ENCODE data around the gene SPTBN1. TPM values are rescaled to one million over a fixed set of nuclear protein-coding genes. Genes with fewer than 3 reads are reported as not detected.
A peak's percentile ranks its signal among the peaks of the same experiment; 100 is the strongest.

The SPTBN1 gene
- total RNA-seq, 2 experiments from 2014 or later, result 87.0 to 88.3 TPM

DNA sequence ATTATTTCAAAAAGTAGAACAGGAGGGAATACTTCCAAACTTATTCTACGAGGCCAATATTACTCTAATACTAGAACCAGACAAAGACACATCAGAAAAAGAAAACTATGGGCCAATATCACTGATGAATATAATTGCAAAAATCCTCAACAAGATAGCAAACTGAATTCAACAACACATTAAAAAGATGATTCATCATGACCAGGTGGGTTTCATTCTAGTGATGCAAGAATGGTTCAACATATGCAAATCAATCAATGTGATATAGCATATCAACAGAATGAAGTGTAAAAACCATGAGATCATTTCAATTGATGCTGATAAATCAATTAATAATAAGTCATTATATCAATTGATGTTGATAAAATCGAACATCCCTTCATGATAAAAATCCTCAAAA, 244.9 kb downstream of the SPTBN1 start:
- Mint-ChIP-seq H3K36me3 (no peaks in the 10 kb centered on the region), H3K4me1 (peaks cover 5% of the 10 kb centered on the region), H3K4me3 (no peak overlapping the region), H3K9me3 (peaks cover 1% of the 10 kb centered on the region), H3K27ac (peak overlapping the region; percentile 30), H3K27me3 (peaks cover 3% of the 10 kb centered on the region)
- no peak for DNase-seq

DNA sequence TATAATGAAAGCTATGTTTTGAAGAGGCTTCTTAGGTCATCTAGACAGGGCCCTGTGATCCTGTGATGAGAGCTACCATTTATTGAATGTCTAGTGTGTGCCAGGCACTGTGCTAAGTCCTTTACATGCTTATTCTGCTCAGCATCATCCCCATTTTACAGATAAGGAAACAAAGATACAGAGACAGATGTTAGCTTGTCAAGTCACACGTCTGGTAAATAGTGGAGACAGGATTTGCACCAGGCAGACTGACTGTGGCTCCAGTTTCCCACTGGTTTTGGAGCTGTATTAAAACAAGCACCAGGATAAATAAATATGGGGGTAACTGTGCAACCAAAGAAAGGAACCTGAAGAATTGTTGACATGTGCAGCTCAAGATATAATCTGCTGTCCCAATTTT, 248.1 kb downstream of the SPTBN1 start:
- Mint-ChIP-seq H3K27ac (no peak overlapping the region), H3K27me3 (peaks cover 12% of the 10 kb centered on the region), H3K36me3 (no peaks in the 10 kb centered on the region), H3K9me3 (no peaks in the 10 kb centered on the region), H3K4me1 (peaks cover 12% of the 10 kb centered on the region), H3K4me3 (no peak overlapping the region)
- no peak for DNase-seq

DNA sequence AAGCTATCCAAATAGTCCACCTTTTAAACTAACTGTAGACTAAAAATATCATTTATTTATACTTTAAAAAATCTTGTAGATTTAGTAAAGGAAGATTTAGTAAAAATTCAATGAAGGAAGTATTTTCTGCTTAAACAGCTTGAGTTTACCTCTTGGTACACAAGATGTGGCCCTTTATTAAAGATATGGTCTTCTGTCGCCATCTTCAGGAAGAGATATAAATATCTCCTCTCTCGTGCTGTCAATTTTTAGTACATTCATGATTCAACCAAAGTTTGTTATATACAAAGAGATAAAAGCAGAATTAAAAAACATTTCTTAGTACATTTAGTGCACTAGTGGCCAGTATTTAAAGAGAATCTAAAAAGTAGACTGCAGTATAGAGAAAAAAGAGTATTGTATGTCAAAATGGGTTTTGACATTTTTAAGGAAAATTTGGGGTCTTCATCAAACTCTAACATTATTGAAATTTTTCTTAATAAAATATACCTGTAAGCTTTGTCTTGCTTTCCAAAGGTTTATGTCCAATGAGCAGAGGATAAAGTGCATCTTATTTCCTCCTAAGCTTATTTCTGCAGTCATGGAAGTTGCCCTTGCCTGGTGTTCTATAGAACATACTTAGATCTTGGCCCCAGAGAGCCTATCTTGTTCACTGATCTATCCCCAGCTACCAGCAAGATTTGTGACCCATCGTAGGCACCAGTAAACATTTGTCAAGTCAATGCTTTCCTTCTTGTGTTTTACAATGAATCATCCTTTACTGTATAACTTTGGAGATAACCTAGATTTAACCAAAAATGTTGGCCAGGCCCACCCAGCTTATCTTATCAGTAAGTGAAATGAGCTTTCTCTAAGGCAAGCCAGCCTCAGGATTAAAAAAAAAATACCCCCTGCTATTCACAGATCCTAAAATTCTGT, 248.8 kb downstream of the SPTBN1 start:
- H3K27ac Mint-ChIP-seq, result no peak overlapping the region
- H3K27me3 Mint-ChIP-seq, result peaks cover 20% of the 10 kb centered on the region
- no peak overlapping the region for H3K4me3 Mint-ChIP-seq
- no peaks in the 10 kb centered on the region for H3K36me3 Mint-ChIP-seq
- peaks cover 12% of the 10 kb centered on the region for H3K4me1 Mint-ChIP-seq
- no peaks in the 10 kb centered on the region for H3K9me3 Mint-ChIP-seq
- no peak for DNase-seq

DNA sequence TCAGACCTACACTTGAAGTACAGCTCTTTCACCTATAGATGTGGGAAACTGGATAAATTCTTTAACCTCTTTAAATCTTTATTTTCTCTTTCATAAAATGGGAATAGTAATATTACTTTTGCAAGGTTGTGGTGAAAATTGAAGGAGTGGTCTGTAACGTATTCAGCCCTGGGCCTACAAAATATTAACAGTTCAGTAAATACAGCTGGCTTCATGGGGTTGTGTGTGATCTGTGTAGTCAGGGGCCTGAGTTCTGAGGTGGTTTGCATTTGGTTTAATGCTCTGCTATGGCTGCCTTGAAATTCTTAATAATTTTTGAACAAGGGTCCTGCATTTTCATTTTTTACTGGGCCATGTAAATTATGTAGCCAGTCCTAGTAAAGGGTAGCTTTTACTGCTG, 250.5 kb downstream of the SPTBN1 start:
- Mint-ChIP-seq H3K27ac (no peak overlapping the region), H3K27me3 (peaks cover 32% of the 10 kb centered on the region), H3K4me1 (peaks cover 9% of the 10 kb centered on the region), H3K4me3 (no peak overlapping the region), H3K9me3 (no peaks in the 10 kb centered on the region), H3K36me3 (no peaks in the 10 kb centered on the region)
- no peak for DNase-seq

DNA sequence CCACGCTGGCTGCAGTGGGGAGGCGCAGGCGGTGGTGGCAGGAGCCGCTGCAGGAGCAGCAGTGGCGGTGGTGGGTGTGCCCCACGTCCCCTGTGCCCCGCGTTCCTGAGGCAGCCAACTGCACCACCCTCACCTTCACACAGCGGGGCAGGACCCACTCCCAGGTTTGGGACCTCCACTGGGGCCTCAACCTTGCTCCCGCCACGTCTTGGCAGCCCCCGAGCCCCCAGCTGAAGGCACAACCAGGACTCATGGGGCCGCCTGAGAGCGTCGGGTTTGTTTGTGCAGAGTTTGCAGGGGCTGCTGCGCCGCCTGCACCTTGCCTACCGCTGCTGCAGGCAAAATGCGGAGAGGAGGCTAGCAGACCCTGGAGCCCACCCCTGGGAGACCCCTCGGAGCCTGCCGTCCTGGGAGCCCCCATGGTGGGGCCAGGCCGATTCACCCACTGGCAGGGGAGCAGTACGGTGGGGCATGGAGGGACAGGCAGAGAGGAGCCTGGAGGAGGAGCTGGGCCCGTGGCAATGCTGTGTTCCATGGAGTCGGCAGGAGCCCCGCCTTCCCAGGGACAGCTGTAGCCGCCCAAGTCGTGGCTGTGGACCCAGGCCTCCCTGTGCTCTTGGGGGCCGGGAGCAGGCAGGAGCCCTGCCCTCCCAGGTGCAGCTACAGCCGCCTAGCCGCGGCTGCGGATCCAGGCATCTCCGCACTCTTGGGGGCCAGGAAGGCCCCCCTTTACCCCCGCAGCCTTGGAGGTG, 252.6 kb downstream of the SPTBN1 start:
- peaks cover 9% of the 10 kb centered on the region for H3K4me1 Mint-ChIP-seq
- peak; percentile 20 for DNase-seq
- H3K36me3 Mint-ChIP-seq, result no peaks in the 10 kb centered on the region
- H3K27me3 Mint-ChIP-seq, result peaks cover 48% of the 10 kb centered on the region
- no peak overlapping the region for H3K27ac Mint-ChIP-seq
- H3K9me3 Mint-ChIP-seq, result no peaks in the 10 kb centered on the region
- H3K4me3 Mint-ChIP-seq, result peak overlapping the region; percentile 63

DNA sequence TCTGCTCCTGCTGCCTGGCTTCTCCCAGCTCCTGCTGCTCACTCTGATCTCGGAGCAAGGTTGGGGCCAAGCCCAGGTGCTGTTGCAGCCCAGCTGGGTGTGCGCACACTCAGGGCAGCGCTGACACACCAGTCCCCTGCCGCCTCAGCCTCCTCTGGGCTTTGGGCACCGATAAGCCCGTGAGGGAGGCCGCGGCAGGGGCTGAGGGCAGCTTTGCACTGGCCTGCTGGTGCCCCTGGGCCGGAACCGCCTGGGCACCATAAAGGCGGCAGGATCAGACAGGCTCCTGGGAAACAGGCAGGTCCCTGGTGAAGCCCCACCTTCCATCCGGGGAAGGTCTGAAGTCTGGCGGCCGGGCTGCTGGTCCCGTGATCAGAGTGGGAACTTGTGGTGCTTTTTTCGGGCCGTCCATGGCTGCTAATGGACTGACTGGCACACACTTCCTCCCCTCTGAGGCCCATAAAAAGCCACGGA, 253.2 kb downstream of the SPTBN1 start:
- no peaks in the 10 kb centered on the region for H3K36me3 Mint-ChIP-seq
- DNase-seq, result peak; percentile 23
- H3K9me3 Mint-ChIP-seq, result no peaks in the 10 kb centered on the region
- H3K4me1 Mint-ChIP-seq, result peaks cover 9% of the 10 kb centered on the region
- peak overlapping the region; percentile 63 for H3K4me3 Mint-ChIP-seq
- H3K27ac Mint-ChIP-seq, result no peak overlapping the region
- peaks cover 48% of the 10 kb centered on the region for H3K27me3 Mint-ChIP-seq

DNA sequence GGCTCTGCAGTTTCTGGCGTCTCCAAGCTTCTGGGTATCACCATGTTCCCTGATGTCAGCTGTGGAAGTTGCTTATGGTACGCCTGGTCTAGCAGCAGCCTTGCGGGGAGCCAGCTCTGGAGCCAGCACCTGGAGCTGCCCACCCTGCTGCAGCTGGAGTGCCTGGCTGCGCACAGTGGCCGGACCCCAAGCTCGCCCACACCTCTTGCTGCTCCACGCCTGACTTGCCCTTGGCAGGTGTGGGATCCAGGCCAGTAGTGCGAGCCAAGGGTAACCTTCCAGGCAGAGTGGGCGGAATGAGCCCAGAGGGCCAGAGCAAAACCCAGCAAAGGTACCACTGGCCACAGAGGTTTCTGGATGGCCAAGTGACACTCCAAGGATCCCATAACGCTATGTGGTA, 254.1 kb downstream of the SPTBN1 start:
- no peak for DNase-seq
- peaks cover 49% of the 10 kb centered on the region for H3K27me3 Mint-ChIP-seq
- H3K4me1 Mint-ChIP-seq, result peaks cover 9% of the 10 kb centered on the region
- H3K4me3 Mint-ChIP-seq, result peak overlapping the region; percentile 49
- H3K27ac Mint-ChIP-seq, result no peak overlapping the region
- no peaks in the 10 kb centered on the region for H3K9me3 Mint-ChIP-seq
- no peaks in the 10 kb centered on the region for H3K36me3 Mint-ChIP-seq

DNA sequence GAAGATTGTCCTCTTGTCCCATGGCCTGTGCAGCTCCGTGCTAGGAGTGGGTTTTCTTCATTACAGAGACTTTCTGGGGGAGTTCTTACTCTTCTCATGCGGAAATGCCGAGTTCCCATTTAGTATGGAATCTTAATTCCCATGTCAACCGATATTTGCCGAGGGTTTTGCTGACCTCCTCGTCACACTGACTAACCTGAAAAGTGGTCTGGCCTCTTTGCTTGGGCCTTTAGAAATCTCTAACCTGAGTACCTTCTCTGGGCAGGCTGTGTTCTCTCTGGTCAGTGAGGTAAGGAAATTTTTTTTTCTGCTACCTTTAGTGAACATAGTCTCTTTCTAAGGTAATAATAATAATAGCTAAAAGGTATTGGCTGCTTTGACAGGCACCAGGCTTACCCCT, 256.4 kb downstream of the SPTBN1 start:
- no peak for DNase-seq
- Mint-ChIP-seq H3K27ac (no peak overlapping the region), H3K27me3 (peaks cover 51% of the 10 kb centered on the region), H3K4me3 (no peak overlapping the region), H3K36me3 (no peaks in the 10 kb centered on the region), H3K9me3 (no peaks in the 10 kb centered on the region), H3K4me1 (peaks cover 8% of the 10 kb centered on the region)

DNA sequence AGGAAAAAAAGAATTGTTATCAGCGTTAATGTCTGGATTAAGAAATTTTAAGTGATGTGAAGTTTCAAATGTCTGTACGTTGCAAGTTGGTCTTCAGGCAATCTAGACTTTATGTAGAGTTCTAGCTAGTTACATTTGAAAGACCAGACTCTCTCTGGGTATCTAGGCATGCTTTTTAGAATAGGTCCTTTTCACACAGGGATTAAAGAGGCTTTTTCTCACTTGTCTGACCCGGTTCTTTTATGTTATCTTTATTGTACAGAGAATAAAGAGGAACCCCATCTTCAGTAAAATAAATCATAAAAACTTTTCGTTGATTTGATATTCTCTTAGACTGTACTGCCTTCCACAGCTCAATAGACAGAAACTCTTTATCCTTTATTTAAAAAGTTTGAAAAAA, 258.9 kb downstream of the SPTBN1 start:
- Mint-ChIP-seq H3K27me3 (peaks cover 55% of the 10 kb centered on the region), H3K9me3 (no peaks in the 10 kb centered on the region), H3K4me3 (no peak overlapping the region), H3K36me3 (no peaks in the 10 kb centered on the region), H3K4me1 (peaks cover 2% of the 10 kb centered on the region), H3K27ac (no peak overlapping the region)
- DNase-seq, result no peak

DNA sequence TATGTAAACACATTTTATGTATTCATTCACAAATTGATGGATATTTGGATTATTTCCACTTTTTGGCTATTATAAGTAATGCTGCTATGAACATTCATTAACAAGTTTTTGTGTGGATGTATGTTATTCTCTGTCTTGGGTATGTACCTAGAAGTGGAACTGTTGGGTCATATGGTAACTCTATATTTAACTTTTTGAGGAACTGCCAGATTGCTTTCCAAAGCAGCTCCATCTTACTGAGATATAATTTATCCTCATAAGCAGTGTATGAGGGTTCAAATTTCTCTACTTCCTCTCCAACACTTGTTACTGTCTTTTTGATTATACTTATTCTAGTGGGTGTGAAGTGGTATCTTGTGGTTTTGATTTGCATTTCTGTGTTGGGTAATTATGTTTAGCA, 260.2 kb downstream of the SPTBN1 start:
- Mint-ChIP-seq H3K4me3 (no peak overlapping the region), H3K36me3 (no peaks in the 10 kb centered on the region), H3K27ac (no peak overlapping the region), H3K27me3 (peaks cover 46% of the 10 kb centered on the region), H3K4me1 (no peaks in the 10 kb centered on the region), H3K9me3 (no peaks in the 10 kb centered on the region)
- no peak for DNase-seq

DNA sequence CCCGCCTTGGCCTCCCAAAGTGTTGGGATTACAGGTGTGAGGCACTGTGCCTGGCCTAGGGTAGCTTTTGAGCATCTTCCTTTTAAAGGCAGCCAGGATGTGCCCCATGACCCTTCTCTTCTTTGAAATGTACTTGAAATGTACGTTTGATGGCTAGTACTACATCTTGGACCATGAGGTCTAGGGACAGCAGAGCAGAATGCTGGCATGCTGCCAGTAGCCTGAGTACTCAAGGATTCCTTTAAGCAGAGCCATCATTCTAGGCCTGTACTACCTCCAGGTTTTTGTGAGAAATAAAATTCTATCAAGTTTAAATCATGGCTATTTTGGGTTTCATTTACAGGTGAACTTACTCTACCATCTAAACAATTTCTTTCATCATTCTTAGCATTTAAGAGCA, 264.4 kb downstream of the SPTBN1 start:
- H3K4me3 Mint-ChIP-seq, result no peak overlapping the region
- peaks cover 40% of the 10 kb centered on the region for H3K27me3 Mint-ChIP-seq
- peaks cover 18% of the 10 kb centered on the region for H3K4me1 Mint-ChIP-seq
- no peaks in the 10 kb centered on the region for H3K36me3 Mint-ChIP-seq
- no peaks in the 10 kb centered on the region for H3K9me3 Mint-ChIP-seq
- no peak for DNase-seq
- H3K27ac Mint-ChIP-seq, result no peak overlapping the region

Other genes with a start within 250 kb of the SPTBN1 start
- gene TSPYL6, start 200.1 kb upstream of the SPTBN1 start, total RNA-seq, result not detected

Data from activated naive CD8-positive, alpha-beta T cell treated with anti-CD3 and anti-CD28 coated beads for 36 hours (primary cell).